DMS53 treated with DMSO at 0.1 percent for 48 hours (cell line): ENCODE results near the gene VKORC1.
"Not testable (repeated sequence)": the region's sequence is repeated elsewhere in the genome, so short reads cannot be mapped to it uniquely, and the experiment has no call there.

ENCODE experiments used
- DNase-seq: peaks from one replicate; lab custom pipeline; 2025; ENCODE audit not compliant: unreplicated experiment; lab: John Stamatoyannopoulos, UW

VKORC1 gene

GRCh38 chr16:31107465-31107867 is 12.9 kb upstream of the VKORC1 start:
- no peak for DNase-seq

- no peak for DNase-seq
These were observed 12.2 kb upstream of the VKORC1 start for GRCh38 chr16:31106509-31107464.

- DNase-seq, result peak; percentile 52
These were observed 11.1 kb upstream of the VKORC1 start for GRCh38 chr16:31105677-31106213.

- not testable (repeated sequence) for DNase-seq
These were observed 6.5 kb upstream of the VKORC1 start for GRCh38 chr16:31100876-31101641.

GRCh38 chr16:31099860-31100638 is 5.5 kb upstream of the VKORC1 start:
- peak; percentile 11 for DNase-seq

GRCh38 chr16:31094088-31094423 is 541 bp downstream of the VKORC1 start:
- DNase-seq, result no peak

GRCh38 chr16:31093132-31093703 is 1.4 kb downstream of the VKORC1 start:
- no peak for DNase-seq

- no peak for DNase-seq
These were observed 2.3 kb downstream of the VKORC1 start for GRCh38 chr16:31092330-31092729.

- DNase-seq, result no peak
These were observed 4.1 kb downstream of the VKORC1 start for GRCh38 chr16:31090540-31090939.

GRCh38 chr16:31089199-31089598 is 5.4 kb downstream of the VKORC1 start:
- no peak for DNase-seq

GRCh38 chr16:31088459-31089183 is 6.0 kb downstream of the VKORC1 start, which contains the start of gene PRSS53:
PRSS53 (minus strand) TSS chr16:31088943; CDS start chr16:31088809, 134 bp downstream.
- DNase-seq, result peak; percentile 48

- no peak for DNase-seq
These were observed 6.6 kb downstream of the VKORC1 start for GRCh38 chr16:31087971-31088370.

GRCh38 chr16:31087481-31087880 is 7.1 kb downstream of the VKORC1 start:
- no peak for DNase-seq

- no peak for DNase-seq
These were observed 8.0 kb downstream of the VKORC1 start for GRCh38 chr16:31086629-31086906.

- no peak for DNase-seq
These were observed 8.5 kb downstream of the VKORC1 start for GRCh38 chr16:31085873-31086628.

GRCh38 chr16:31085411-31085810 is 9.2 kb downstream of the VKORC1 start:
- DNase-seq, result no peak

GRCh38 chr16:31084584-31085302 is 9.9 kb downstream of the VKORC1 start:
- DNase-seq, result no peak

GRCh38 chr16:31083981-31084380 is 10.6 kb downstream of the VKORC1 start:
- DNase-seq, result no peak

GRCh38 chr16:31083556-31083955 is 11.0 kb downstream of the VKORC1 start:
- DNase-seq, result no peak
